T-helper 17 cell (primary cell): ENCODE measurements around the gene ENOX2. TPM values are rescaled to one million over a fixed set of nuclear protein-coding genes. Genes with fewer than 3 reads are reported as not detected.

Experiments
- ATAC-seq: fragments of 150-1000 bp; cut with Tn5 transposase; 2 replicates; pipeline ENCODE4 v1.10.0; 2021; ENCODE audit warnings: mild to moderate bottlenecking, moderate library complexity
- DNase-seq, 3 donors: peaks; one replicate each; pipeline versions ENCODE4 v3.0.0 to v3.0.0-alpha.2; 2020 to 2021
- H3K9me3 ChIP-seq: one replicate; pipeline ENCODE4 v1.7.0; 2013; ENCODE audit warnings: low read length, mild to moderate bottlenecking; ENCODE audit not compliant: control insufficient read depth, poor library complexity, severe bottlenecking
- H3K27ac Mint-ChIP-seq: one replicate; pipeline ENCODE4 v1.8.0; 2022; ENCODE audit warnings: mild to moderate bottlenecking, moderate library complexity, mixed read lengths
- H3K27me3 Mint-ChIP-seq: one replicate; pipeline ENCODE4 v1.8.0; 2022; ENCODE audit warnings: mixed read lengths
- H3K36me3 Mint-ChIP-seq: one replicate; pipeline ENCODE4 v1.8.0; 2022; ENCODE audit warnings: low read depth, mixed read lengths
- H3K4me1 Mint-ChIP-seq: one replicate; pipeline ENCODE4 v1.8.0; 2022; ENCODE audit warnings: mild to moderate bottlenecking, mixed read lengths
- H3K4me3 Mint-ChIP-seq: one replicate; pipeline ENCODE4 v1.8.0; 2022; ENCODE audit warnings: mild to moderate bottlenecking, moderate library complexity, mixed read lengths
- total RNA-seq, 4 donors: library from RNA in 2 of 4; stranded (reverse) in 2 of 4; gene quantifications; one replicate each; pipeline ENCODE4 v1.2.3 and lab custom pipeline; 2022 to 2026

The ENOX2 gene
- total RNA-seq, 2 donors from 2014 or later = 7.3 to 9.8 TPM

GRCh38 chrX:130682990-130683389 is 220.0 kb downstream of the ENOX2 start:
- Mint-ChIP-seq H3K4me3 (no peak overlapping the region), H3K4me1 (no peaks in the 10 kb centered on the region), H3K36me3 (peaks cover 10% of the 10 kb centered on the region), H3K27ac (no peak overlapping the region), H3K27me3 (no peaks in the 10 kb centered on the region)
- ATAC-seq = no peak
- no peak for DNase-seq
- H3K9me3 ChIP-seq = no peaks in the 10 kb centered on the region

- H3K4me1 Mint-ChIP-seq = no peaks in the 10 kb centered on the region
- ATAC-seq = no peak
- no peaks in the 10 kb centered on the region for H3K9me3 ChIP-seq
- H3K27me3 Mint-ChIP-seq = no peaks in the 10 kb centered on the region
- H3K4me3 Mint-ChIP-seq = no peak overlapping the region
- no peak overlapping the region for H3K27ac Mint-ChIP-seq
- DNase-seq = no peak
- peaks cover 5% of the 10 kb centered on the region for H3K36me3 Mint-ChIP-seq
Observed at GRCh38 chrX:130680164-130681035, 222.6 kb downstream of the ENOX2 start.

- Mint-ChIP-seq H3K4me1 (no peaks in the 10 kb centered on the region), H3K27me3 (no peaks in the 10 kb centered on the region), H3K36me3 (peaks cover 10% of the 10 kb centered on the region), H3K27ac (no peak overlapping the region), H3K4me3 (no peak overlapping the region)
- ATAC-seq = no peak
- H3K9me3 ChIP-seq = no peaks in the 10 kb centered on the region
- DNase-seq = no peak
Observed at GRCh38 chrX:130676861-130677260, 226.1 kb downstream of the ENOX2 start.

GRCh38 chrX:130672214-130672613 is 230.8 kb downstream of the ENOX2 start:
- ATAC-seq (no peak), DNase-seq (no peak)
- H3K4me1 Mint-ChIP-seq = no peaks in the 10 kb centered on the region
- H3K27me3 Mint-ChIP-seq = no peaks in the 10 kb centered on the region
- H3K36me3 Mint-ChIP-seq = peaks cover 10% of the 10 kb centered on the region
- no peak overlapping the region for H3K27ac Mint-ChIP-seq
- no peaks in the 10 kb centered on the region for H3K9me3 ChIP-seq
- H3K4me3 Mint-ChIP-seq = no peak overlapping the region

GRCh38 chrX:130669233-130669632 is 233.8 kb downstream of the ENOX2 start:
- H3K36me3 Mint-ChIP-seq = peaks cover 7% of the 10 kb centered on the region
- no peak overlapping the region for H3K27ac Mint-ChIP-seq
- no peaks in the 10 kb centered on the region for H3K9me3 ChIP-seq
- no peaks in the 10 kb centered on the region for H3K27me3 Mint-ChIP-seq
- no peaks in the 10 kb centered on the region for H3K4me1 Mint-ChIP-seq
- H3K4me3 Mint-ChIP-seq = no peak overlapping the region
- ATAC-seq (no peak), DNase-seq (no peak)

GRCh38 chrX:130665263-130665662 is 237.7 kb downstream of the ENOX2 start:
- no peaks in the 10 kb centered on the region for H3K9me3 ChIP-seq
- ATAC-seq = no peak
- H3K27ac Mint-ChIP-seq = no peak overlapping the region
- peaks cover 10% of the 10 kb centered on the region for H3K36me3 Mint-ChIP-seq
- H3K4me3 Mint-ChIP-seq = no peak overlapping the region
- no peak for DNase-seq
- H3K4me1 Mint-ChIP-seq = no peaks in the 10 kb centered on the region
- no peaks in the 10 kb centered on the region for H3K27me3 Mint-ChIP-seq

- no peaks in the 10 kb centered on the region for H3K27me3 Mint-ChIP-seq
- no peak for ATAC-seq
- H3K27ac Mint-ChIP-seq = no peak overlapping the region
- peaks cover 4% of the 10 kb centered on the region for H3K36me3 Mint-ChIP-seq
- no peaks in the 10 kb centered on the region for H3K9me3 ChIP-seq
- H3K4me3 Mint-ChIP-seq = no peak overlapping the region
- no peaks in the 10 kb centered on the region for H3K4me1 Mint-ChIP-seq
- DNase-seq = no peak
Observed at GRCh38 chrX:130658310-130658709, 244.7 kb downstream of the ENOX2 start.

GRCh38 chrX:130654409-130654950 is 248.5 kb downstream of the ENOX2 start:
- no peak for DNase-seq
- peaks cover 3% of the 10 kb centered on the region for H3K36me3 Mint-ChIP-seq
- no peak overlapping the region for H3K27ac Mint-ChIP-seq
- ATAC-seq = no peak
- no peaks in the 10 kb centered on the region for H3K27me3 Mint-ChIP-seq
- no peaks in the 10 kb centered on the region for H3K9me3 ChIP-seq
- no peak overlapping the region for H3K4me3 Mint-ChIP-seq
- no peaks in the 10 kb centered on the region for H3K4me1 Mint-ChIP-seq

- no peaks in the 10 kb centered on the region for H3K9me3 ChIP-seq
- Mint-ChIP-seq H3K4me1 (no peaks in the 10 kb centered on the region), H3K4me3 (no peak overlapping the region), H3K36me3 (peaks cover 3% of the 10 kb centered on the region), H3K27ac (no peak overlapping the region), H3K27me3 (no peaks in the 10 kb centered on the region)
- DNase-seq = no peak
- ATAC-seq = no peak
Observed at GRCh38 chrX:130652824-130653578, 250.0 kb downstream of the ENOX2 start.

- no peak overlapping the region for H3K4me3 Mint-ChIP-seq
- no peaks in the 10 kb centered on the region for H3K4me1 Mint-ChIP-seq
- H3K36me3 Mint-ChIP-seq = peaks cover 4% of the 10 kb centered on the region
- H3K27me3 Mint-ChIP-seq = no peaks in the 10 kb centered on the region
- ATAC-seq = no peak
- no peak overlapping the region for H3K27ac Mint-ChIP-seq
- H3K9me3 ChIP-seq = no peaks in the 10 kb centered on the region
- DNase-seq = no peak
Observed at GRCh38 chrX:130649738-130650137, 253.3 kb downstream of the ENOX2 start.

- no peak for ATAC-seq
- no peaks in the 10 kb centered on the region for H3K9me3 ChIP-seq
- no peaks in the 10 kb centered on the region for H3K4me1 Mint-ChIP-seq
Observed at GRCh38 chrX:130647468-130647867, 255.5 kb downstream of the ENOX2 start.

GRCh38 chrX:130645955-130646583 is 256.9 kb downstream of the ENOX2 start:
- ATAC-seq (no peak), DNase-seq (no peak)
- peaks cover 2% of the 10 kb centered on the region for H3K4me1 Mint-ChIP-seq
- no peaks in the 10 kb centered on the region for H3K27me3 Mint-ChIP-seq
- H3K4me3 Mint-ChIP-seq = no peak overlapping the region
- no peak overlapping the region for H3K27ac Mint-ChIP-seq
- H3K9me3 ChIP-seq = no peaks in the 10 kb centered on the region
- peaks cover 4% of the 10 kb centered on the region for H3K36me3 Mint-ChIP-seq

More at GRCh38 chrX:130647468-130647867, 255.5 kb downstream of the ENOX2 start:
- Mint-ChIP-seq H3K27ac (no peak overlapping the region), H3K36me3 (peaks cover 4% of the 10 kb centered on the region), H3K27me3 (no peaks in the 10 kb centered on the region), H3K4me3 (no peak overlapping the region)
- DNase-seq = no peak

GRCh38 chrX:130637591-130637990 is 265.4 kb downstream of the ENOX2 start:
- H3K4me3 Mint-ChIP-seq = no peak overlapping the region
- no peaks in the 10 kb centered on the region for H3K9me3 ChIP-seq
- no peak for DNase-seq
- H3K4me1 Mint-ChIP-seq = peaks cover 5% of the 10 kb centered on the region
- no peak overlapping the region for H3K27ac Mint-ChIP-seq
- no peak for ATAC-seq
- H3K36me3 Mint-ChIP-seq = peaks cover 2% of the 10 kb centered on the region
- no peaks in the 10 kb centered on the region for H3K27me3 Mint-ChIP-seq
